ENCODE measurements around the gene SRGAP2C.
"Not testable (repeated sequence)": the region's sequence is repeated elsewhere in the genome, so short reads cannot be mapped to it uniquely, and the experiment has no call there.

Gene SRGAP2C

DNA sequence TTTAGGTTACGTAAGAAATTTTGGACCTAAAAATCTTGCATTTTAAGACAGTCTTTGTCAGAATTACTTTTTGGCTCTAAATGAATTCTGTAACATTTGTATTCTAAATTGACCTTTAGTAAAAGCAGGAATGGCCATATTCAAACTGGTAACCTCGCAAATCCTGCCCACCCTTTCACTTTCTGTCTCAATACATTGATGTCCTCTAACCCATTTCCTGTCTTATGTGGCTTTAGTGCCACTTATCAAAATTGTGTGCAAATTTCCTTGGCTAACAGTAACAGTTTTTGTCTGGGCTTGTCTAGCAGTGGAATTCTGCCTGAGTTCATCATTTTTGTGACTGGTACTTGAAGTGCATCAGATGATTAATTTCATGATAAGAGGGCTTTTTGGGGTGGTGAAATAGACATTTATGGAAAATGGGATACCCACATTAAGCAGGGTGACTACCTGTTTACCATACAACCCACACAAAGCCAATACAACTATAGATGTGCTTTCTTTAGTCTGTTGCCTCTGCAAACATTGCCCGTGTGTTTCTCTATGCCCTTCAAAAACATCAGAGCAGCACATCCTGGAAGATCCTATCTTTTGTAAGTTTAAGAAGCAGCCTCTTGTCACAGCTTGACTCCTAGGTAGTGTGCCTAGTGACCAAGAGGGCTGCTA is 205.3 kb downstream of the SRGAP2C start:
- not testable (repeated sequence) for DNase-seq

DNA sequence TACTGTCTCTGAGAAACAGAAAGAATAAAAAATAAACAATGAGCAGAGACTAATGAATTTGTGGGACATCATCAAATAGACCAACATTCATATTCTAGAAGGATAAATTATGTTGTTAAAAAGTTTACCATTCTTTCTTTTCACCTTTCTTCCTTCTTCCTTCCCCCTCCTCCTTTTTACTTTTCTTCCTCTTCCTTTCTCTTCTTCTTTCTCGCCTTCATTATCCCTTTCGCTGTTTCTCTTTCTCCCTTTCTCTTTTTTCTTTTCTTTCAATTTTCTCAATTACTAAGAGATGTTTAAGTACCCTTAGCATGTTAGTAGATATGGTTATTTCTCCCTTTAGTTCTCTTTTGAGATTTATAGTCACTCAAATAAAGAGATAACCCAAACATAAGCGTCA is 207.4 kb downstream of the SRGAP2C start:
- DNase-seq = not testable (repeated sequence)

DNA sequence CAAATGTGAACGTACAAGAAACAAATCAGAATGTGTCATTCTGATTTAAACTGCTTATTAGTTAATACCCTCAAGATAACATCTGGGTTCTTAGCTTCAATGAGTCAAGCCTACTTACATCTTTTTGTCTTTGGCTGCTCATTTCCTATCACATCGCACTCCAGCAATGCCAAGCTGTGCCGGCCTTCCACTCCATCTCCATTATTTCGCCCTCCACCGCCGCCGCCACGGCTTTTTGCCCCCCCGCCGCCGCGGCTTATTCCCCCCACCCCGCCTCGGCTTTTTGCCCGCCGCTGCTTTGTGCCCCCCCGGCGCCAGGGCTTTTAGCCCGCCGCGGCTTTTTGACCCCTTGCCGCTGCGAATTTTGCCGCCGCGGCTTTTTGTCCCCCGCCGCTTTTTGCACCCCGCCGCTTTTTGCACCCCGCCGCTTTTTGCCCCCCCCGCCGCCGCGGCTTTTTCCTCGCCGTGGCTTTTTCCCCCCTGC is 211.0 kb downstream of the SRGAP2C start:
- DNase-seq = peak; percentile 23

DNA sequence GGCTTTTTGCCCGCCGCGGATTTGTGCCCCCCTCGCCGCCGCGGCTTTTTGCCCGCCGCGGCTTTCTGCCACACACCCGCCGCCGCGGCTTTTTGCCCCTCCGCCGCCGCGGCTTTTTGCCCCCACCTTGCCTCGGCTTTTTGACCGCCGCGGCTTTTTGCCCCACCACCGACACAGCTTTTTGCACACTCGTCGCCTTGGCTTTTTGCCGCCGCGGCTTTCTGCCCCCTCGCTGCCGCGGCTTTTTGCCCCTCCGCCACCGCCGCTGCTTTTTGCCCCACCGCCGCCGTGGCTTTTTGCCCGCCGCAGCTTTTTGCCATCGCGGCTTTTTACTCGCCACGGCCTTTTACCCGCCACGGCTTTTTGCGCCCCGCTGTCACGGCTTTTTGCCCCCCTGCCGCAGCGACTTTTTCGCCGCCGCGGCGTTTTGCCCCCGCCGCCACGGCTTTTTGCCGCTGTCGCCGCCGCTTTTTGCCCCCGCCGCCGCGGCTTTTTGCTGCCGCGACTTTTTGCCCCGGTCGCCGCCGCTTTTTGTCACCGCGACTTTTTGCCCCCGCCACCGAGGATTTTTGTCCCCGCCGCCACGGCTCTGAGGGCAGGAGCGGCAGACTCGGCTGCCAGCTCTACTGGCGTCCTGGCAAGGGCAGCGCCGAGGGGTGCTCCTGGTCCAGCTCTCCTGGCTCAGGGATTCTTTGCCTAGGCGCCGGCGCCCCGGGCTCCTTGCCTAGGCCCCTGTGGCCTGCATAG is 211.7 kb downstream of the SRGAP2C start:
- peak; percentile 1 for DNase-seq

GRCh38 chr1:121397101-121397500 is 212.3 kb downstream of the SRGAP2C start:
- not testable (repeated sequence) for DNase-seq

DNA sequence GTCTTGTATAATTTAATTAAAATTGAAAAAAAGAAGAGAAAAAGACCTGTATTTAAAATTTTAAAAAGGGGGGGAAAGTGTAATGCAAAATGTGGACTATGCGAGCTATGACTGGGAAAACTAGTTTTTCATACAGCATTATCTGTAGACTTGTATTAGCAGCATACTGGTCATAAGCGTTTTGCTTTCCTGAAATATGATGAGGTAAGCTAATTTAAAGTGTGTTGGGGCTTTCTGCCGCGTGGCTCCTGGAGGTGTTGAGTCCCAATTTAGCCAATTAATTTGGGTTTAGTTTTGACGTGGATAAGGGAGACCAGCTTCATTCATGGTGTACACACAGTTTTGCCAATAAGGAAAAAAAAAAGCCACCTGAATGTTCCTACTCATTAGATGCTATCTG is 214.4 kb downstream of the SRGAP2C start:
- not testable (repeated sequence) for DNase-seq

DNA sequence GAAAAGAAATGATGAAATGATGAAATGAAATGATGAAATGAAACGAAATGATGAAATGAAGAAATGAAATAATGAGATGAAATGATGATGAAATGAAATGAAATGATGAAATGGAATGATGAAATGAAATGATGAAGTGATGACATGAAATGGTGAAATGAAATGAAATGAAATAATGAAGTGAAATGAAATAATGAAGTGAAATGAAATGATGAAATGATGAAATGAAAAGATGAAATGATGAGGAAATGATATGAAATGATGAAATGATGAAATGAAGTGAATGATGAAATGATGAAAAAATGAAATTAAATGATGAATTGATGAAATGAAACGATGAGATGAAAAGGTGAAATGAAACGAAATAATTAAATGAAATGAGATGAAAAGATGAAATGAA is 215.3 kb downstream of the SRGAP2C start:
- DNase-seq = not testable (repeated sequence)

GRCh38 chr1:121400541-121401310 is 216.0 kb downstream of the SRGAP2C start:
- DNase-seq = not testable (repeated sequence)

DNA sequence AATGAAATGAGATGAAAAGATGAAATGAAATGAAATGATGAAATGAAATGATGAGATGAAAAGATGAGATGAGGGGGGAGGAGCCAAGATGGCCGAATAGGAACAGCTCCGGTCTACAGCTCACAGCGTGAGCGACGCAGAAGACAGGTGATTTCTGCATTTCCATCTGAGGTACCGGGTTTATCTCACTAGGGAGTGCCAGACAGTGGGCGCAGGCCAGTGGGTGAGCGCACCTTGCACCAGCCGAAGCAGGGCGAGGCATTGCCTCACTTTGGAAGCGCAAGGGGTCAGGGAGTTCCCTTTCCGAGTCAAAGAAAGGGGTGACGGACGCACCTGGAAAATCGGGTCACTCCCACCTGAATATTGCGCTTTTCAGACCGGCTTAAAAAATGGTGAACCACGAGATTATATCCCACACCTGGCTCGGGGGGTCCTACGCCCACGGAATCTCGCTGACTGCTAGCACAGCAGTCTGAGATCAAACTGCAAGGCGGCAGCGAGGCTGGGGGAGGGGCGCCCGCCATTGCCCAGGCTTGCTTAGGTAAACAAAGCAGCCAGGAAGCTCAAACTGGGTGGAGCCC is 216.7 kb downstream of the SRGAP2C start:
- DNase-seq = not testable (repeated sequence)

GRCh38 chr1:121403254-121403653 is 218.5 kb downstream of the SRGAP2C start:
- DNase-seq = not testable (repeated sequence)

DNA sequence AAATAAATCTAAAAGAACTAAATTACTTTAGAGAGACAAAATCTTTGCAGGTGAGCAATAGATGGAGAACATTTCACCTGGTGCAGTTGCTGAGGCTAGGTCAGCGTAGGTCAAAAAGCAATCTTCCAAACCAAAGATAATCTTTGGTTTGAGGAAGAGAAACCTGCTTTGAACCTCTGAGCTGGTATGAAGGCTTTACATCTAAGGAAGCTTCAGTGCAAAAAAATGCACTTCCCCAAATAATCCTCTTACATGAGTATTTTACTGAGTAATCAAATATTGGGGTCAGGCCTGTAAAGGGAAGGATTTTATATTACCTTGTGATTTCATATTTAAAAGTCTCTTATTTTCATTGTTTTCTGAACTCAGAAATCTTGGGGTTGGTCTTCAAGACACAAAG is 223.6 kb downstream of the SRGAP2C start:
- no peak for DNase-seq

GRCh38 chr1:121413821-121414220 is 229.0 kb downstream of the SRGAP2C start:
- DNase-seq = no peak

DNA sequence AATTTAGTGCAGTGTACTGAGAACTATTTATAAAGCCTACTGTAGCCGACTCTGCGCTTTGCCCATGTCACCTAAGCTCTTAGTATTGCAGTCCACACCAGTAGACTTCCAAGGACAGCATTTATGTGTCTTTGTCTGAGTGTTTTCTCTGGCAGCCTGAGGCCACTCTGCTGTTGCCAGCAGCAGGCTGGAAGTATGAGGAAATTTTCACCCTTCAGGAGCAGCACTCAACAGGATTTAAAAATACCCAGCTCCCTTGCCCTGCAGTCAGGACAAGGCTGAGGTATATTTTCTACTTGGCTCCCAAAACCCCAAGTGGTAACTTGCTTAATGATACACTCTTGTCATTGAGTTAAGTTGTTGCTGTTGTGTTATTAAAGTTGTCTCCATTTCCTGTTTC is 230.1 kb downstream of the SRGAP2C start:
- no peak for DNase-seq

- DNase-seq = no peak
Measured at GRCh38 chr1:121417325-121417923, 232.6 kb downstream of the SRGAP2C start.

- DNase-seq = no peak
Measured at GRCh38 chr1:121418369-121419049, 233.7 kb downstream of the SRGAP2C start.

DNA sequence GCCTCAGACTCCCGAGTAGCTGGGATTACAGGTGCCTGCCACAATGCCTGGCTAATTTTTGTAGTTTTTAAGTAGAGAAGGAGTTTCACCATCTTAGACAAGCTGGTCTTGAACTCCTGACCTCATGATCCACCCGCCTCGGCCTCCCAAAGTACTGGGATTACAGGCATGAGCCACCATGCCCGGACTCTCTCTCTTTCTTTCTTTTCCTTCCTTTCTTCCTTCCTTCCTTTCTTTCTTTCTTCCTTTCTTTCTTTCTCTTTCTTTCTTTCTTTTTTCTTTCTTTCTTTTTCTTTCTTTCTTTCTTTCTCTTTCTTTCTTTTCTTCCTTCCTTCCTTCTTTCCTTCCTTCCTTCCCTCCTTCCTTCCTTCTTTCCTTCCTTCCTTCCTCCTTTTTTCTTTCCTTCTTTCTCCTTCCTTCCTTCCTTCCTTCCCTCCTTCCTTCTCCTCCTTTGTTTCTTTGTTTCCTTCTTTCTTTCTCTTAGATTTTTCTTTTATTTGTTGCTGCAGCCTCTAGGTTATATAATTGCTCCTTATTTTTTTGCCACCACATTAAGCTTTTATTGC is 234.4 kb downstream of the SRGAP2C start:
- DNase-seq = not testable (repeated sequence)

DNA sequence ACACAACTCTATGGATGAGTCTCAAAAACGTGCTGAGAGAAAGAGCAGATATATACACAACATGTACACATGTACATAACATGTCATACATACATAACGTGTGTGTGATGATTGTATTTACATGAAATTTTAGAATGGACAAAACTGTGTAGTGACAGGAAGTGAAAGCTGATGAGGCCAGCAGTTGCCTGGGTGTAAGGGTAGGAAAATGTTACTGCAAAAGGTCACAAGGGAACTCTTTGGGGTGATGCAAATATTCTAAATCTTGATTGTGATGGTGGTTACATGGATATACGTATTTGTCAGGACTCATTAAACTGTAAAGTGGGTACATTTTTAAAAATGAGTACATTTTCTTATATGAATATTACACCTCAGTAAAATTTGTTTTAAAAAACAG is 236.7 kb downstream of the SRGAP2C start:
- DNase-seq = not testable (repeated sequence)

DNA sequence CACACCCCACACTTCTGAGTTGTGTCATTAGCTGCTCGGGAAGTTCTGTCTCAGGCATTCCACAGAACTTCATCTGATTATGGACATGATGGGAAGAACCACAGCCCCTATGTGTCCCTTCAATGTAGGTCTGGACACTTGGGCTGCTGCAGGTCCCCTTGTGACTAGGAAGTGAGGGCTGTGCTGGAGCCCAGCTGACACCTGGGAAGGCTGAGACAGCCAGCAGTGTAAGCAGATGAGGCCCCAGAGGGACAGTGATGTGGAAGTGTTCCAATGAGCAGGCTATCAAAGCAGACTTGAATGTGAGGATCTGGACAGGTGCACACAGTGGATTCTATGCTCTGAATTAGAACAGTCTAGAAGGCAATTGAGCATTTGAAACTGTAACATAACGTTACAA is 239.2 kb downstream of the SRGAP2C start:
- DNase-seq = not testable (repeated sequence)

DNA sequence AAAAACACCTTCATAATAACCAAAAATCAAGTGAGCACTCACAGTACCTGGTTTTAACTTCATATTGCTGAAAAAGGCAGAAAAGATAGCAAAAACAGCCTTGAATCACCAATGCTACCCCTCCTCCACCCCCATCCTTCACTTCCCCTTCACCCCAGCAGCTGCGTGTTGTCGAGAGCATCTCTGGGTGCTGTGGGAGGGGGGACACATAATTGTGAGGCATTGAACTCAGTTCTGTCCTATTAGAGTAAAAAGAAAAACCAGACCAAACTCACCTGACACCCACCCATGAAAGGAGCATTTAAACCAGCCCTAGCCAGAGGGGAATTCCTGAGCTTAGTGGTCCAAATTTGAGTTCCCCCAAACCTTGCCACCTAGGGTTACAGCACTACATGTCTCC is 248.7 kb downstream of the SRGAP2C start:
- DNase-seq = not testable (repeated sequence)

- DNase-seq = not testable (repeated sequence)
Measured at GRCh38 chr1:121438862-121439261, 254.1 kb downstream of the SRGAP2C start.

- no peak for DNase-seq
Measured at GRCh38 chr1:121440993-121441392, 256.2 kb downstream of the SRGAP2C start.

All from NCI-H1092 treated with DMSO at 0.1 percent for 48 hours (cell line).